ENCODE results near the gene DHX34.

Gene DHX34

GRCh38 chr19:47427241-47428176, 78.4 kb downstream of the DHX34 start:
- Histone ChIP-seq H3K9ac (ENCODE audit: low read length) (peak overlapping the region; percentile 0), H3K36me3 (ENCODE audit: insufficient read depth, low read length) (no peaks in the 10 kb centered on the region), H3K27ac (ENCODE audit: low read depth, low read length) (peak overlapping the region; percentile 21), H3K27me3 (ENCODE audit: control insufficient read depth in 1 of 2, insufficient read depth in 2 of 2, low read length in 2 of 2) (peaks cover 22 to 44% of the 10 kb centered on the region in 2 donors), H3K4me3 (ENCODE audit: low read depth in 1 of 2, low read length in 2 of 2) (peak overlapping the region; percentile 14 to 43), H3K4me1 (ENCODE audit: insufficient read depth, low read length) (peaks cover 16% of the 10 kb centered on the region), H3K9me3 (ENCODE audit: low read length) (no peaks in the 10 kb centered on the region)

- Histone ChIP-seq H3K9me3 (ENCODE audit: low read length) (no peaks in the 10 kb centered on the region), H3K9ac (ENCODE audit: low read length) (peak overlapping the region; percentile 0), H3K4me1 (ENCODE audit: insufficient read depth, low read length) (peaks cover 16% of the 10 kb centered on the region), H3K27ac (ENCODE audit: low read depth, low read length) (peak overlapping the region; percentile 21), H3K27me3 (ENCODE audit: control insufficient read depth in 1 of 2, insufficient read depth in 2 of 2, low read length in 2 of 2) (peaks cover 15 to 42% of the 10 kb centered on the region in 2 donors), H3K36me3 (ENCODE audit: insufficient read depth, low read length) (no peaks in the 10 kb centered on the region), H3K4me3 (ENCODE audit: low read depth in 1 of 2, low read length in 2 of 2) (peak overlapping the region; percentile 14 to 43)
These were observed 79.2 kb downstream of the DHX34 start for GRCh38 chr19:47428177-47428894.

DNA sequence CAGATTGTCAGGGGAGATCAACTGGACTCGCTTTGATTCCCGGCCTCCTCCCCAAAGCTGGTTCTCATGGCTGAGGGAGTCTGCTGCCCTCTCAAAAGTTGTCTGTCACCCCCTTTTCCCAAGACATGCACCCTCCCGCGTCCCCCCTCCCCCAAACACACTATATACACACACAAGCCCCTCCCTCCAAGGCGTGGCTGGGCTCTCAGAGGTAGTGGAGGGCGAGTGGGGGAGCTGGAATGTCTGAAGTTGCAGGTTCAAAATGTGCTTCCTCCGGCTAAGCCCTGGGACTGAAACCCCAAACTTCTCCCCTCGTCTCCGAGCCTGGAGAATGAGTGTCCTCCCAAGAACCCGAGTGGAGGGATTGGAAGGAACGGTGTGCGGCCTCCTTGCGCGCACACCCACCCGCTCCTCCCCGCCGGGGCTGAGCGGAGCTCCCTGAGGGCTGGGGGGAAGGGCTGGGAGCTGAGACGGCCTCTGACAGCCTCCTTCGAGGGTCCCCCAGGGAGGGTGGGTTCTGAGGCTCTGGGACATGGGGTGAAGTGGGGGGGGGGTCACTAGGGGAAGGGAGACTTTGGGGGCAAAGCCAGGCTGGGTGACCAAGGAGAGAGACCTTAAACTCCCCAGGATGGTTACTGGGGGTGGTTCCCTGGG, 80.2 kb downstream of the DHX34 start:
- Histone ChIP-seq H3K9ac (ENCODE audit: low read length) (no peak overlapping the region), H3K4me1 (ENCODE audit: insufficient read depth, low read length) (peaks cover 16% of the 10 kb centered on the region), H3K36me3 (ENCODE audit: insufficient read depth, low read length) (no peaks in the 10 kb centered on the region), H3K27me3 (ENCODE audit: control insufficient read depth in 1 of 2, insufficient read depth in 2 of 2, low read length in 2 of 2) (peaks cover 9 to 35% of the 10 kb centered on the region in 2 donors), H3K27ac (ENCODE audit: low read depth, low read length) (no peak overlapping the region), H3K4me3 (ENCODE audit: low read depth in 1 of 2, low read length in 2 of 2) (no peak overlapping the region), H3K9me3 (ENCODE audit: low read length) (no peaks in the 10 kb centered on the region)

GRCh38 chr19:47430041-47430802, 81.1 kb downstream of the DHX34 start:
- Histone ChIP-seq H3K36me3 (ENCODE audit: insufficient read depth, low read length) (no peaks in the 10 kb centered on the region), H3K4me1 (ENCODE audit: insufficient read depth, low read length) (peaks cover 16% of the 10 kb centered on the region), H3K27ac (ENCODE audit: low read depth, low read length) (no peak overlapping the region), H3K27me3 (ENCODE audit: control insufficient read depth in 1 of 2, insufficient read depth in 2 of 2, low read length in 2 of 2) (peaks cover 9 to 35% of the 10 kb centered on the region in 2 donors), H3K9ac (ENCODE audit: low read length) (no peak overlapping the region), H3K4me3 (ENCODE audit: low read depth in 1 of 2, low read length in 2 of 2) (no peak overlapping the region), H3K9me3 (ENCODE audit: low read length) (no peaks in the 10 kb centered on the region)

GRCh38 chr19:47432091-47432490, 83.0 kb downstream of the DHX34 start:
- Histone ChIP-seq H3K4me1 (ENCODE audit: insufficient read depth, low read length) (peaks cover 24% of the 10 kb centered on the region), H3K9ac (ENCODE audit: low read length) (no peak overlapping the region), H3K9me3 (ENCODE audit: low read length) (no peaks in the 10 kb centered on the region), H3K27ac (ENCODE audit: low read depth, low read length) (no peak overlapping the region), H3K36me3 (ENCODE audit: insufficient read depth, low read length) (no peaks in the 10 kb centered on the region), H3K4me3 (ENCODE audit: low read depth in 1 of 2, low read length in 2 of 2) (no peak overlapping the region), H3K27me3 (ENCODE audit: control insufficient read depth in 1 of 2, insufficient read depth in 2 of 2, low read length in 2 of 2) (peaks cover 9 to 40% of the 10 kb centered on the region in 2 donors)

Measured in muscle layer of colon (tissue), 2 donors.